GM18870 (cell line): Measurements from ENCODE around the gene CPSF7.
A peak's percentile ranks its signal among the peaks of the same experiment; 100 is the strongest.
"Not testable (repeated sequence)": the region's sequence is repeated elsewhere in the genome, so short reads cannot be mapped to it uniquely, and the experiment has no call there.

Source experiments
- ATAC-seq: cut with Tn5 transposase; IDR thresholded peaks from one replicate; pipeline ENCODE4 v1.9.1; 2021; ENCODE audit warnings: moderate library complexity; ENCODE audit not compliant: unreplicated experiment

Gene CPSF7, protein sequence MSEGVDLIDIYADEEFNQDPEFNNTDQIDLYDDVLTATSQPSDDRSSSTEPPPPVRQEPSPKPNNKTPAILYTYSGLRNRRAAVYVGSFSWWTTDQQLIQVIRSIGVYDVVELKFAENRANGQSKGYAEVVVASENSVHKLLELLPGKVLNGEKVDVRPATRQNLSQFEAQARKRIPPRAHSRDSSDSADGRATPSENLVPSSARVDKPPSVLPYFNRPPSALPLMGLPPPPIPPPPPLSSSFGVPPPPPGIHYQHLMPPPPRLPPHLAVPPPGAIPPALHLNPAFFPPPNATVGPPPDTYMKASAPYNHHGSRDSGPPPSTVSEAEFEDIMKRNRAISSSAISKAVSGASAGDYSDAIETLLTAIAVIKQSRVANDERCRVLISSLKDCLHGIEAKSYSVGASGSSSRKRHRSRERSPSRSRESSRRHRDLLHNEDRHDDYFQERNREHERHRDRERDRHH

DNA sequence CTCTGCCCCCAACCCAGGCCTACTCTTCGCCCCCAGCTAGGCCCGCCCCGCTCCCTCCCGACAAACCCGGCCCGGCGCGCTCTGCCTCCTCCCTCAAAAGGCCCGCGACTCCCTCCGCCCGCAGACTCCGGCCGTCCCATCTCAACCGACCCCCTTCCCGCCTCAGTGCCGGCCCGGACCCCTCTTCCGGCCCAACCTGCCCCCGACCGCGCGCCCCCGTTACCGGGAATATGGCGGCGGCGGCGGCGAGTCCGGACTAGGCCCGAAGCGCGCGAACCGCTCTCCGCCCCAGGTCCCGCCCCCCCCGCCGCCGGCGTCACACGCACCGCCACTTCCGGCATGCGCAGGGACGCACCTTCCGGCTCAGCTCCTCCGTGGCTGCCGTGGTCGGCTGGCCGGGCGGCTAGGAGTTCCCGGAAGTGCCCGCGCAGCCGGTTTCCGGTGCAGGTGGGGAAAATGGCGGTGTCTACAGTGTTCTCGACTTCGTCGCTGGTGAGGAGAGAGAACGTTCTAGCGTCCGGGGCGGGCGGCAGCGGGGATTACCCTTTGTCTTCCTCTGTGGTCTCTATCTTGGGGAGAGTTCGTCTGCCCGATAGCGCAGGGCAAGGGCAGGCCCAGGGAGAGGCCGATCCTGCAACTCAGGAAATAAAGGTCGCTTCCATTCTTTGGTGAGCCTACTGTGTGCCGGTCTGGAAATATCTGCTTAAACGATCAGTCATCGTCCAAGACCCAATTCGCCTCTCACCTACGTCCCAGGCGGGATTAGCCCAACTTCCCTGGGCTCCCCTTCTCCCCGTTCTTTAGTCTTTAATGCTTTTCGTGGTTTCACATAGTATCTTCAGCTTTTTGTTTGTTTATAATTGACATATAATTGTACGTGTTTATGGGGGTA lies at the start of gene CPSF7, which contains the start of gene SDHAF2:
Gene CPSF7 (minus strand): TSS at position 285 of the 892 bp plus-strand sequence. CDS start 740 bp downstream, outside the sequence.
Gene SDHAF2 (plus strand): TSS at position 434 of the 892 bp plus-strand sequence. CDS start 23 bp downstream, at position 457.
- peak; percentile 61 for ATAC-seq

- no peak for ATAC-seq
Measured at GRCh38 chr11:61477727-61478148, 48.0 kb upstream of the CPSF7 start.

- ATAC-seq, result no peak
Measured at GRCh38 chr11:61477126-61477525, 47.4 kb upstream of the CPSF7 start.

- ATAC-seq, result no peak
Measured at GRCh38 chr11:61476371-61476770, 46.6 kb upstream of the CPSF7 start.

- no peak for ATAC-seq
Measured at GRCh38 chr11:61475433-61475832, 45.7 kb upstream of the CPSF7 start.

DNA sequence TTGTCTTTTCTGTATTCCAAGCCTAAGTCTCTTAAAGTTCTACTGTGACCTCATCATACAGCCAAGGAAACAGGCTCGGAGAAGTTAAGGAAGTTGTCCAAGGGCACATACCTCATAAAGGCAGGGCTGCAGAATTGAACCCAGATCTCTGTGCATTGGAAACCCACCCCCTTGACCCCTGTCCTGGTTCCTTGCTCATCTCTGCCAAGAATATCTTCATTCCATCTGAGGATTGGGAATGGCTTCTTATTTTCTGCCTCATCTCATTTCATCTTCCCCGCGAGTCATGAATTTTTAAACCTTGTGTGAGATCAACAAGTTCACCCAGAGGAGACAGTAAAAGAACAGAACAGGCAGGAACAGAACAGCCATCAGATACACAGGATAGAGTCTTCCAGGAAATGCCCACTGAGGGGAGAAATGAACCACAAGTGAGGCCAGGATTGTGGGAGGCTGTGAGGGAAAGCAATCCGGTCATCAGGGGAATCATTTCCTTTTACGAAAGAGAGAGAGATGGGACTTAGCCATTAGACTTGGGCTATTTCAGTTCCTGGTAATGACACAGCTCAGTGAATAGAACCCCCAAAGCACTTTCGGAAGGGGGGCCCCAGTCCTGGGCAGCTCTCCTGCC lies 44.4 kb upstream of the CPSF7 start:
- no peak for ATAC-seq

DNA sequence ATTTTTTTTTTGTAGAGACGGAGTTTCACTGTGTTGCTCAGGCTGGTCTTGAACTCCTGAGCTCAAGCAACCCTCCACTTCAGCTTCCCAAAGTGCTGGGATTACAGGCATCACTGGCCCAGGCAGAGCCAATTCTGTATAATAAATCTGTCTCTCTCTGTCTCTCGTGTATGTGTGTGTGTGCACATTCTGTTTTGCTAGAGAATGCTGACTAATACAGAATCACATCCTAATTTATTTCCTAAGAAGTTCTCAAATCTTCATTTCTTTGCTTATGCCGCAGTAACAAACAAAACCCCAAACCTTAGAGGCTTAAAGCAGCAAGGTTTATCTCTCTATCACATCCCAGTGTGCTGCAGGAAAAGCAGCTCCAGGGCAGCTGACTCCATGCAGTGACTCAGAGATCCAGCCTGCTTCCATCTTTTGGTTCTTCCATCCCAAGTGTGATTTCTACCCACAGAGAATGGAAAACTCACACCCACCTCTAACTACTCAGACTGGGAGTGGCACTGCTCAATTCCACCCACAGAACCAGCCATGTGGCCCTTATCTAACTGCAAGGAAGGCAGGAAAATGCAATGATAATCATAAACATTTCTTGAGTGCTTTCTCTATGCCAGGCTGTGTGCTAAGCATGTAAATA lies 43.7 kb upstream of the CPSF7 start:
- ATAC-seq, result no peak

GRCh38 chr11:61472868-61473267 lies 43.1 kb upstream of the CPSF7 start:
- ATAC-seq, result no peak

- ATAC-seq, result no peak
Measured at GRCh38 chr11:61472282-61472681, 42.5 kb upstream of the CPSF7 start.

GRCh38 chr11:61468002-61468401 lies 38.2 kb upstream of the CPSF7 start:
- ATAC-seq, result no peak

GRCh38 chr11:61467602-61468001 lies 37.8 kb upstream of the CPSF7 start:
- ATAC-seq, result not testable (repeated sequence)

DNA sequence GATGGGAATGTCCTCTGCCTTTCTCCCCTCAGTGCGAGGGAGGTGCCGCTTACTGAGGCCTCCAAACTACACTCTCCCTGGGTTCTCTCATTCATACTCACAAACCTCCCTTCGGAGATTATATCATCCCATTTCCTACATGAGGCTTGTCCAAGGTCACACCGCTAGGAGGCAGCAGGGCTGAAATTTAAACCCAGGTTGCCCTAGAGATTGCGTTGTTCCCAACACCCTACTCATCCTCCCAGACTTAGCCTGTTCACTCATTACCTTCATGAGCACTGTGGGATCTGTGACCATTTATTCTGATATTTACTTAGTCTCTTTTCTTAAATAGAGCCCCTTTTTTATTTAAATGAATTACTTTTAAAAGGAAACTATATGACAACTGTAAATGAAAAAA lies 31.2 kb upstream of the CPSF7 start:
- no peak for ATAC-seq

DNA sequence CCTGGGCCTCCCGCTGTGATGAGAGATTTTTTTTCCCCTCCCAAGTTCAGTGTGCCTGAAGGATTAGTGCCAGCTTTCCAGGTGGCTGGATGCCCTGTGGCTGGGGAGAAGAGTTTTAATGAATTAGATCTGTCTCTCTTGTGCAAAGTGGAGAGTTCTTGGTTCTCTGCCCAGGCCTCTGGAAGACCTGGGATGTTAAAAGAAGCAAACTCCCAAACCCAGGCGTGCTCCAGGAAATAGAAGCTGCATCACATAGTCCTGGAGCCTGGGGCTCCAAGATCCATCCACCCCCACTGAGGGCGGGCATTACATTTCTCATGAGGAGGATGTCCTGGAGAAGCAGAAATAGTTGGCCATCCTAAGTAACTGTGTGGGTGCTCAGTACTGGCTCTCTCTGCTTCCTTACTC lies 30.7 kb upstream of the CPSF7 start:
- ATAC-seq, result no peak

DNA sequence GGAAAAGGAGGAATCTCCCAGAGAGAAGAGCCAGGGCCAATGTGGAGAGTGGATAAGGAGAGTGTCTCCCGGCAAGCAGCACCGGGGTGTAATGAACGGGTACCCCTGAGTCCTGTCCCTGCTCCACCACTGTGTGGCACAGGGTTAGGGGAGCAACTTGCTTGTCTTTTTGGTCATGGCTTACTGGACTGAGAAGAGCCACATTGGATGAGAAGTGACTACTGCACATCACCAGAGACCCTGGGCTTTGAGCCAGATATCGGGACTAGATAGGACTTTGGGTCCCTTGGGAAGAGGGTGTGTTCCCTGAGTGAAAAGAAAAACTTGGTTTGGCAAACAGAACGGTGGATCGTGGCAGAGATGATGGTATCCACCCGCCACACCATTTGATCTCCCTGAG lies 24.7 kb upstream of the CPSF7 start:
- no peak for ATAC-seq

- ATAC-seq, result no peak
Measured at GRCh38 chr11:61453695-61454094, 23.9 kb upstream of the CPSF7 start.

DNA sequence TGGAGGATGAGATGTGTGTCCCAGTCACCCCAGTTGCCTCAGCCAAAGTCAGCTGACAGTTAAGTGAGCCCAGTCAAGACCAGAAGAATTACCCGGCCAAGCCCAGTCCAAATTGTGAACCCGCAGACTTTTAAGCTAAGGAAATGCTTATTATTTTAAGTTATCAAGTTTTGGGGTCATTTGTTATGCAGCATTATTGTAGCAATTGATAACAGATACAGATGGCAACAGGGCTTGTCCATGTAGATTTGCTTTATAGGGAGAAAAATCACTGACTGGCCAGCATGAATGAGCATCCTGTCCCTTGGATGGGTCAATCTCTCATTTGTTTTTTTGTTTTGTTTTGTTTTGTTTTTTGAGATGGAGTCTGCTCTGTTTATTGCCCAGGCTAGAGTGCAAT lies 23.1 kb upstream of the CPSF7 start:
- no peak for ATAC-seq

DNA sequence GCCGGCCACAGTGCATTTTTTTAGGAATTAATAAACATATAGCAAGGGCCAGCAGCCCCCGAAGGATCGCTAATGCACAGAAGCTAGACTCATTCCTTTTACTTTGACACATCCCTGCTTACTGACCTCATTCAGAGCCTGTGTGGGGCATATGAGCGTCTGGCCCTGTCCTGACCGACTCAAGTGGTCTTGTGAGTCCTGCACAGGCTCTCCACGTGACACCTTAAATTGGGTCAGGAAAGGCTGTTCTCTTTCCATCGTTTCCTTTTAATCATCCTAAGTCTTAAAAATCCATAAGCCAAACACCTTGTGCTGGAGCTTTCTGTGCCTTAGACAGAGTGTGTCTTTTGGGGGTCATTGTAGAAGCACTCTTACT lies 18.8 kb upstream of the CPSF7 start:
- ATAC-seq, result no peak

GRCh38 chr11:61447601-61448551 lies 18.1 kb upstream of the CPSF7 start:
- ATAC-seq, result no peak

GRCh38 chr11:61446211-61446651 lies 16.5 kb upstream of the CPSF7 start:
- ATAC-seq, result no peak
